GM19455 (cell line): ENCODE data around the gene GPI.

Experiments
- ATAC-seq: cut with Tn5 transposase; IDR thresholded peaks from one replicate; pipeline ENCODE4 v1.9.1; 2021; ENCODE audit not compliant: unreplicated experiment

Gene GPI

DNA sequence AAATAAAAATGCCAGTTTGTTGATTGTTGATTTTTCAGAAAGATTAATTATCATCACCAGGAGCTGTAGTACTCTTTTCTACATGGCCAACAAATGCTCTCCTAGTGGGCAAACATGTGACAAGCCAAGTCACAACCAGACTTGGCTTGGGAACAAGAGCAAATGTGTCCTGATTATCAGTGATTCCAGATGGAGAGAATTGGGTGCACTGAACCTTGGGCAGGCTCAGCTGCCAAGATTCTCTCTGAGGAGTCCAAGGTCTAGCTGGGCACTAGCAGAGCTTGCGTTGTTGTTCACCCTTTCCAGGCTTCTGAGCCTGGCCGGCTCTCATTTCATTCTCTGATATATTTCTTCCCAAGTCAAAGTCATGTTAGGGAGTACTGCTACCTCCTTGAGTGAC is 27.3 kb upstream of the GPI start:
- ATAC-seq: no peak

DNA sequence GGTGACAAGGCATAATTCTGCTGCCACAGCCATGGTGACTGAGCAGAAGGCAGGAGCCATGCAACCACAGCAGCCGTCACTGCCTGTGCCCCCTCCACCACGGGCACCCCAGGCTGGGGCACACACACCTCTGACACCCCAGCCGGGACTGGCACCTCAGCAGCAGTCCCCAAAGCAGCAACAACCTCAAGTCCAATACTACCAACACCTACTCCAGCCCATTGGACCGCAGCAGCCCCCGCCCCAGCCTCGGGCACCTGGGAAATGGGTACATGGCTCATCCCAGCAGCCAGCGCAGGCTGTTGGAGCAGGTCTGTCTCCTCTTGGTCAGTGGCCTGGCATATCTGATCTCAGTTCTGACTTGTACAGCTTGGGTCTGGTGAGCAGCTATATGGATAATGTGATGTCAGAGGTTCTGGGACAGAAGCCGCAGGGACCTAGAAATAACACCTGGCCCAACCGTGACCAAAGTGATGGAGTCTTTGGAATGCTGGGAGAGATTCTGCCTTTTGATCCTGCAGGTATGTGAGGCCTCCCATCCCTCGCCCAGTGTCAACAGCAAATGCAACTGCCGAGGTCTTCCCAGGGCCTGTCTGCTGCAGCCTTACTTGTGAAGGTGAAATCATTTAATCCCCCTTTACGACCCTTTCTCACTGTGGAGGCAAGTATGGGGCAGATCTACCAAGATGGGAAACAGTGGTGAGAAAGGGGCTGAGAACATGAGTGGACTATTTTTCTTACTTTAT is 22.9 kb upstream of the GPI start:
- no peak for ATAC-seq

DNA sequence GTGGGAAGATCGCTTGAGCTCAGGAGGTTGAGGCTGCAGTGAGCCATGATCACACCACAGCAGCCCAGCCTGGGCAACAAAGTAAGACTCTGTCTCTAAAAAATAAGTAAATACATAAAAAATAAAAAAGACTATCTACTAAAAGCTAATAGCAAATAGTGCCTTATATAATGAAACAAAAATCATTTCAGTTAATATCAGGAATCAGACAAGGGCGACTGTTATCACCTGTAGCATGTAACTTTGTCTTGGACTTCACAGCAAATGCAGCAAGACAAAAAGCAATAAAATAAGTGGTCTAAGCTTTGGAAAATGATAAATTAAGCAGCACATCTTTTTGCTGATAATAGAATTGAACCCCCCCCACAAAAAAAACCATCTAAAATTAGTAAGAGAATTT is 21.2 kb upstream of the GPI start:
- ATAC-seq: no peak

DNA sequence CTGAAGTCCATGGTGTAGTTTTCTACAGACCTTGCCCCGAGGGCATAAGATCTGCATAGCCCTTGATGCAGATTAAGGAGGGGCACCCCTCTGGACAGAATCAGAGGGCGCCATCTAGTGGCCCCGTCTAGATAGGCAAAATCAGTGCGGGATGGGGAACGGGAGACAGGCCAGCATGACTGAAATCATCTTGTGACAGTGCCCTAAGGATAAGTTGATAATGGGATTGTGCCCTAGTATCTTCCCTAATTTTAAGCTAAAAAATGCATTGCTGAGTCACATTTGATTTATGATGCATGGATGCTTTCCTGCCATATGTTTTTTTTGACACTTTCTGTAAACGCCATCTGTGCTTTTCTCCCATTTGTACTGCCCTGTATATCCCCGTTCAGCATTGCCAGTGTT is 19.0 kb upstream of the GPI start:
- ATAC-seq: no peak

DNA sequence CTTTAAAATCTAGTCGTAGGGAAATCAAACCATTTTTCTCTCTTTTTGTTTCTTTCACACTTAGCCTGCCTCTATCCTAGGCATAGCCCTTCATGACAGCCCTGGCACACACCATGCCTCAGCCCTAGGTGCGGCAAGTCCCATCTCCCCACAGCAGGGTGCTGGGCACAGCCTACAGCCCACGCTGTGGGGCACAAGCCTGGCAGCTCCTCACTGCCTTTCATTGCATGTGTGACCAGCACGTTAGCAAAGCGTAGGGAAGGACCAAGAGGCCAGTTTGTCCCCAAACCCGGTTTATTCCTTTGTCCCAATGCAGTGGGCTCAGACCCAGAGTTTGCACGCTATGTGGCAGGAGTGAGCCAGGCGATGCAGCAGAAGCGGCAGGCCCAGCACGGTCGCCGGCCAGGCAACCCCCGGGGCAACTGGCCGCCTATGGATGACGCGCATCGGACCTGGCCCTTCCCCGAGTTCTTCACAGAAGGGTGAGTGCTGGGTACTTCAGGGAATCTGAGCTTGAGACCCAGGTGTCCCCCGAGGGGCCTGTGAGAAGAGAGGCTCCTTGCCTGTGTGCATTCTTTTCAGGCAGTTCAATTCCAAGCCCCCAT is 17.3 kb upstream of the GPI start:
- no peak for ATAC-seq

DNA sequence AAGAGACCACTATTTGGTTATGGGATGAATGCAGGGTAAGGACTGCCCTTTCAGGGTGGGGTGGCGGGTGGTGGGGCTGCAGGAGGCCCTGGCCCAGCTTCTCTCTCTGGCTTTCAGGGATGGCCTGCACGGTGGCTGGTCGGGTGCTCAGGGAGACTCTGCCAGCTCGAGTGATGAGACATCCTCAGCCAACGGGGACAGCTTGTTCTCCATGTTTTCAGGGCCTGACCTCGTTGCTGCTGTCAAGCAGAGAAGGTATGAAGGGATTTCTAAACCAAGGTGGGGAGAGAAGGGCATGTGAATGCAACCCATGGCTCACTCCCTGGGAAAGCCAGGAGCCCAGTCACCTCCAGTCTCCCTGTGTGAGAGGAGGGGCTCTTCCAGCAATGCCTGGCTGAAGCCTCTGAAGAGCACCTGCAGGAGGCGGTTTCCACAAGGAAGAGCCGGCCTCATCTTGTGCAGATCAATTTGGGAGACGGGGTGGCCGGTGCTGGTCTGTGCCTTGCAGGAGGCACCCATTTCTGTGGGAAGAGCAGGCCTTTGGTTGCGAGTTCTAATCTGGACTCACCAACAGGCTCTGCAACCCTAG is 16.0 kb upstream of the GPI start:
- ATAC-seq: no peak

DNA sequence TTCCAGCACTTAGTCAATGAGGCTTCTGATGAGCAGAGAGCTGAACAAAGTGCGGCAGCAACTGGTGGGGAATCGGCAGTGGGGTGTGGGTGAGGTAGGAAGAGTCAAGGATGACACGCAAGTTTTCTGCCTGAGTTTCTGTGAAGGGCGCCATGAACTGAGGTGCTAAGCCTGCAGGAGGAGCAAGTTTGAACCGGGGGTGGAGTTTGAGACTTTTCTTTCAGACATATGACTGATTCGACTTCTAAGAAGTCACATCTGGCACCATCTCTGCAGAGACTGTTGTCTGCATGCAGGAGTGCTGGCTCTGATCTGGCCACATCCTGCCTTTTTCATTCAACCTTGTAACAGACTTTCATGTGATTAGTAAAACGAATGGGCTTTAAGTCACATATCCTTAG is 14.8 kb upstream of the GPI start:
- no peak for ATAC-seq

DNA sequence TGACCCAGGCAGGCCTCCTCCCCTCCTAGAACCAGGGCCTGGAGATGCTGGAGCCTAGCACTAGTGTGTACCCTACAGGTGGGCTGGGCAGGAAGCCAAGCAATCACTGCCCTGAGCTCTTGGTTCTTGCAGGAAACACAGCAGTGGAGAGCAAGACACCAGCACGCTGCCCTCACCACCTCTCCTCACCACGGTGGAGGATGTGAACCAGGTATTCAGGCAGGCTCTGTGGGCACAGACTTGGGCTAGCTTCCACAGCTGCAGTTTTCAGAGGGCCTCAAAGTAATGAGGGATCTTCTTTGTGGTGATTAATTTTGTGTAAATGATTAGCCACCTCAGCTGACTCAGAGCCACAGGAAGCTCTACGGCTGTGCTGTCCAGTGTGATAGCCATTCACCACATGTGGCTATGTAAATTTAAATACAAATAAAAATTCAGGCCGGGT is 13.6 kb upstream of the GPI start:
- ATAC-seq: no peak

DNA sequence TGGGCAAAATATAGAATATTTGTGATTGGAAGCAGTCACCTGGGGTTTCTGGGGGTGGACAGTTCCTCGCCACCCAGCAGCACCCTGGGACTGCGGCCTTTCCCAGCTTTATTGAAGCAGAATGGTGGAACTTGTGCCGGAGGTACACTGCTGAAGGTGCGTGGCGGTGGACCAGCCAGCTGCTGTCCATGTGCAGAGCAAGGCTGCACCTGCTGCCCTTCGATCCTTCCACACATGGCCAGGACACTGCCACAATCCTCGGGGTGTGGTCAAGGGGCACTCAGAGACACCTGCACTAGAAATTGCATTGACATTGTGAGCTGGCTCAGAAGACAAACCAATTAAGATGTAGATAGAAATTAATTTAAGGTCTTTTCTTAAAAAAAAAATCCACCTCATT is 11.4 kb upstream of the GPI start:
- ATAC-seq: no peak

DNA sequence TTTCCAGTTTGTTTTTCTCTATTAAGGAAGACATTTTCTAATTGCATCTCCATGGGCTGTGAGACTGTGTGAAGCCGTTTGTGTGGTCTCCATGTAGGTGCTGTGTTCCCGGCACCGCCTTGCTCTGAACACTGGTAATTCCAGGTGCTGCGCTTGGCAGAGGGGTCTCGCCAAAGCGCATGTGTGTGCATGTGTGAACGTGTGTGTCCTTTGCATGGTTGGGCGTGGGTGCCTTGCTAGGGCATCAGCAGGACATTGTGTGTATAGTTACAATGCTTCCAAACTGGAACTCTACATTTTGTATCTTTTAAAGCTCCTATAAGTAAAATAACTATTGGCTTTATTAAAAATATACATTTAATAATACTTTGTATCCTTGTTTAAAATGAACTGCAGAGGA is 9.8 kb upstream of the GPI start:
- ATAC-seq: no peak

DNA sequence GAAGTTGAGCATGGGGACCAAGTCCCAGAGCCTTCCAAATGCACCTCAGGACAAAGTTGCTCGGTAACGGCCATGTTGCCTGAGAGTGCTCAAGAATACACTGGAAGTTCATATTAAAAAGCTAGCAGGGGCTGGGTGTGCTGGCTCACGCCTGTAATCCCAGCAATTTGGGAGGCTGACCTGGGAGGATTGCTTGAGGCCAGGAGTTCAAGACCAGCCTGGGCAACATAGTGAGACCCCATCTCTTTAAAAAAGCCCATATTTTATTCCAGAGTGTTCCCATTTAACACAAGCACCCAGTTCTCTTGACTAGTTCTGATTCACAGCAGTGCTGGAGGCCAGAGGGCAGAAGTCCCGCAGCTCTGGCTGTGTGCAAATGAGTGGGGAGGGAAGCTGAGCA is 8.1 kb upstream of the GPI start:
- no peak for ATAC-seq

DNA sequence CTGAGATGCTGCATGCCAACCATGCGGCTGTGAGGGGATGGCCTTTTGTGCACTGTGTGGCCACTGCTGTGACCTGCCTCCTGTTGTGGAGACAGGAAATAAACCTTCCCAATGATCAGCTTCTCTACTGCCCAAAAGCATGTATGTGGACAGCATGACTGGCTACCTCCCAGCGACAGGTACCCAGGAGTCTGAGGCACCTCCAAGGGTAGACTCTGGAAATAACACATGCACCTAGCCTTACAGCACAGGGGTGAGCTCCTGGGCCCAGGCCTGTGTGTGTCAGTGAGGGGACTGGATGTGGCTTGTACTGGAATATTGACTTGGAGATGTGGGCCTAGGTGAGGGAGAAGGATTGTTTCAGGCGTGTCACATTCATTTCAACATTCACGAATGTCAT is 7.6 kb upstream of the GPI start:
- ATAC-seq: no peak

DNA sequence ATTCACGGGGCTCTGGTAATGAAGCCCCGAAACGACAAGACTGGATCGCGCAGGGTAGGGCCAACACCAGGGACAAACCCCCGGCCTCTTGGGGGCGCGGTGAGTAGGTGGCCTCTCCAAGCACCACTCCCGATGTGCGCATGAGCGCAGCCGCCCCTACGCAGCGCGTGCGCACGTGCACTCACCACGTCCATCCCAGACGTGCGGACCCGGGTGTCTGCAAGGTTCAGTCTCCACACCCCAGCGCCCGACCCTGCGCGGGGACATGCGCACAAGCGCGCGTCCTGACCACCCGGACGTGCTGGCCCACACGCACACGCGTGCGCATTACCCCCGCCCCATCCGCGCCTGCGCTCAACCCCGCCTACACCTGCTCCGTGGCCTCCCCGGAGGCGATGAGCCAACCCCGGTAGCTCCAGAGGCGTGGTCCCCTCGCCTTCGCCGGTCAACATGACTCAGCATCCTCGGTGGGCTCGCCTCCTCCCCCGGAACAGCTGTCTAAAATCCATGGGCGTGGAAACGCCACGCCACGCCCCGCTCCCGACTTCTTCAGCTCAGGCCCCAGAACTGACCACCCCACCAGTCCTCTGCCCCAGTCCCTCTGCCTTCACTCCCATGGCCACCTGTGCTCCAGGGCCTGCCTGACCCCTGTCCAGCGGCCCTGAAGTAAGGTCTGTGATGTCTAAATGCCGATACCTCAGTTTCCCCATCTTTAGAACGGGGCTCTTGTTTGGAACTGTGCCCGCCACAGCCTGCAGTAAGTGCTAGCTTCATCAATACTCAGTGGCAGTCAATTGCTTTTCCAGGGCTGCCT is 5.6 kb upstream of the GPI start:
- peak; percentile 83 for ATAC-seq

DNA sequence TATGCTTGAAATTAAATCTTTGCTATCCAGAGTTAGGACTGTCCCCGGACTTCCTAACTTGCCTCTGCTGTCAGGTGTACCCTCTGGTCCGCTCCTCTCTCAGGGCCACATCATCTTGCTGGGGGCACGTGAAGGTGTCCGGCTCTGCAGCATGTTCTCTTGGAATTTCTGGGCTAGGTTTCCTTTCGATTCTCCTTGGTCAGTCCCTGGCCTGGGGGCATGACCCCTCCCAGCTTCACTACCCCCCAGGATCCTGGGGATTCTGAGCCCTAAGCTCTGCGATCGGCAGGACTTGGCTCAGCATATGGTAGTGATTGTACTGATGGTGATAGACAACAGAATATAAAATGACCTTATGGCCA is 5.1 kb upstream of the GPI start:
- no peak for ATAC-seq

DNA sequence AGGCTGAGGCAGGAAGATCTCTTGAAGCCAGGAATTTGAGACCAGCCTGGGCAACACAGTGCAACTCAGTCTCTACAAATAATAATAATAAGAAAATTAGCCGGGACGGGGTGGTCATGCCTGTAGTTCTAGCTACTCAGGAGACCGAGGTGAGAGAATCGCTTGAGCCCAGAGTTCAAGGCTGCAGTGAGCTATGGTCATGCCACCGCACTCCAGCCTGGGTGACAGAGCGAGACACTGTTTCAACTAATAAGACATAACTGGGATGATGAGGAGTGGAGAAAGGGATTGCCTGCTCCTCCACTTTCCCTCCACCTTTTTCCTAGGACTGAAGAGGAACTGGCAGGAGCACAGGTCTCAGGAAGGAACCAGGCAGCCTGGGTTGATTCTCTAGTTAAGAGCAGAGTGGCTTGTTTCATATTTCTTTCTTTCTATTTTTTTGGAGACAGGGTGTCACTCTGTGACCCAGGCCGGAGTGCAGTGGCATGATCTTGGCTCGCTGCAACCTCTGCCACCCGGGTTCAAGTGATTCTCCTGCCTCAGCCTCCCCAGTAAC is 4.6 kb upstream of the GPI start:
- no peak for ATAC-seq

DNA sequence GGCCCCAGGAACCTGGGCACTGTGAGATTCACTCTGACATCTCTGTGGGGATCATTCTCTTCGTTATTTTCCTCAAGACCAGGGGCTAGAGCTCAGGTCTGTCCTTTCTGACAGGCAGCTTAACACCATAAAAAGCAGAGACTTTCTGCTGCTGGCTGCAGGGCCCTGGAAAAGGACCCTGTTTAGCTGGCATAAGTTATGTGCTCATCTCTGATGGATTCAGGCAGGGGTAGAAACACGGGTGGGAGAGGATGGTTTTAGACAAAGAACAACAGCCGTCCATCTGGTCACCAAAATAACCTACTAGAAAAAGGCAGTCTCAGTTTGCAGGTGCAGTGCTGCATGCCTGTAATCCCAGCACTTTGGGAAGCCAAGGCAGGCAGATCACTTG is 2.3 kb upstream of the GPI start:
- no peak for ATAC-seq

DNA sequence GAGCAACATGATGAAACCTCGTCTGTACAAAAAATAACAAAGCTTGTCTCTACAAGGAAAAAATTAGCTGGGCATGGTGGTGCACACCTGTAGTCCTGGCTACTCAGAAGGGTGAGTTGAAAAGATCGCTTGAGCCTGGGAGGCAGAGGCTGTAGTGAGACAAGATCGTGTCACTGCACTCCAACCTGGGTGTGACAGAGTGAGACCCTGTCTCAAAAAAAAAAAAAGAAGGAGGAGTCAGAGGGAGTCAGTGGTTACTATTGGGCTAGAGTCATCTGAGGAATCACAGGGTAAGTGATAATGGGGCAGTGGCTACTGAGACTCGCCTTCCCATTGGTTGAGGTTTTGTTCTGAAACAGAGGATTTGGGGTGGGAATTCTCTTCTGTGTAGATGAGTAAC is 1.9 kb upstream of the GPI start:
- ATAC-seq: no peak

DNA sequence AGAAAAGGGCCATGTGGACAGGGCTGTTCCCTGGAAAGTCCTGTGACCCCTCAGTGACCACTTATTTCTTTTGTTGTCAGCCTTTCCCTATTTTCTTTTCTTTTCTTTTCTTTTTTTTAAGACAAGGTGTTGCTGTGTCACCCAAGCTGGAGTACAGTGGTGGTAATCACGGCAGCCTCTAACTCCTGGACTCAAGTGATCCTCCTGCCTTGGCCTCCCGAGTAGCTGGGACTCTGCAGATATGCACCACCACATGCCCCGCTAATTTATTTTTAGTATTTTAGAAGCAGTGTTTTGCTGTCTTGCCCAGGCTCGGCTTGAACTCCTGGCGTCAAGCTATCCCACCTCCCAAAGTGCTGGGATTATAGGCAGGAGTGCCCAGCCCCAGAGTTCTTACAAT is 1.1 kb upstream of the GPI start:
- ATAC-seq: no peak

DNA sequence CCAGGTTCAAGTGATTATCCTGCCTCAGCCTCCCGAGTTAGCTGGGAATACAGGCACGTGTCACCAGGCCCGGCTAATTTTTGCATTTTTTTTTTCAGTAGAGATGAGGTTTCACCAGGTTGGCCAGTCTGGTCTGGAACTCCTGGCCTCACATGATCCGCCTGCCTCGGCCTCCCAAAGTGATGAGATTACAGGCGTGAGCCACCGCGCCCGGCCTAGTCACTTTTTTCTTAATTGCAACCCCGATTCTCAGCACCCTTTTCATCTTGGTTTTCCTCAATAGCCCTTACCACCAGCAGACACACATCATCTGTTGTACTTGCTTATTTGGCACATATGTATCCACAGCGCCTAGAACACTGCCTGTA is 550 bp upstream of the GPI start:
- ATAC-seq: no peak

DNA sequence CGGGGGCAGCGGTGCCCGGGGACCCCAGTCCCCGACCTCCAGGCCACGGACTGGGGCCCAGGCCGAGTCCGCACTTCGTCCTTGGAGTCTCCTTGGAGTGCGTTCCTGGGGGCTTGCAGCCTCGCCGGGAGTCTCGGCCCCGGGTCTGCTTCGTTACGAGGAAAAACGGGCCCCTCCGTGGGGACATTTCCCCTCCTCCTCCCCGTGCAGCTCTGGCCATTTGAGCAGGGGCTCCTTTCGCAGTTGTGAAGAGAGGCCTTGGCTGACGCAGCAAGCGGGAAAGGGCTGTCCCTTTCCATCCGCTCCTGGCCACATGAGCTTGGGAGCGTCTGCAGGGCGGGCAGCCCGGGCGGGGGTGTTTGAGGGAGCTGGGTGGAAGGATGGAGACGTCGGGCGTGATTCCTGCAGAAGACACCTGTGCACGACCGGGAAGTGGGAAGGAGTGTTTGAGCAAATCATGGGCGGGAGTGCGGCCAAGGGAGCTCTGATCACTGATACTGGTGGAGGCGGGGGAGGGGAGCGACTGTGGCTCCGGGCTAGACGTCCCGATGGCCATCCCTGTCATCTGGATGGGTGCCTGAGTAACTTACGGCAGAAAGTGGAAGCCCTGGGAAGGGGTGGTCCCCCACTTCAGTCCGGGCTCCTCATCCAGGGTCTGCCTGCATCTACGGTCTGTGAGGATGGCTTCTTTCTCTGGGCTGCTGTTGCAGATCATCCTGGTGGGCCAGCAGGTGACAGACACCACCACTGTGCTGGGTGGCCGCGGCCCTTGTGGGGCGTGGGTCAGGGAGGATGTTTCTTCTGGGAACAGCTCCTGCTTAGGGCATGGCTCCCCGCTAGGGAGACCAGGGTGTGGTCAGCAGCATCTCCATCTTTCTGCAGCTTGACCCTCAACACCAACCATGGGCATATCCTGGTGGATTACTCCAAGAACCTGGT is 736 bp downstream of the GPI start:
- peak; percentile 7 for ATAC-seq
